Fibroblast of pulmonary artery (primary cell): ENCODE data around the gene KRT17.
"Not testable (repeated sequence)": the region's sequence is repeated elsewhere in the genome, so short reads cannot be mapped to it uniquely, and the experiment has no call there.

Source experiments
- DNase-seq: peaks from one replicate; pipeline ENCODE4 v3.0.0-alpha.2; 2010; ENCODE audit warnings: low read depth
- H3K4me3 ChIP-seq: replicated peaks from 2 replicates; pipeline ENCODE4 v1.5.1; 2011; ENCODE audit warnings: low read depth, mild to moderate bottlenecking, control low read depth, low read length, moderate library complexity
- CTCF ChIP-seq: IDR thresholded peaks from 2 replicates; pipeline ENCODE4 v1.5.1; 2011; ENCODE audit warnings: mild to moderate bottlenecking, control low read depth, low read length, inconsistent platforms; ENCODE audit errors: missing control alignments

Gene KRT17

GRCh38 chr17:41647940-41648410 lies 23.6 kb upstream of the KRT17 start:
- peak; percentile 85 for TF ChIP-seq CTCF
- peak; percentile 65 for DNase-seq

GRCh38 chr17:41647038-41647813 lies 22.9 kb upstream of the KRT17 start:
- no peak for DNase-seq
- no peak for TF ChIP-seq CTCF
- no peak overlapping the region for H3K4me3 ChIP-seq

More at GRCh38 chr17:41647940-41648410, 23.6 kb upstream of the KRT17 start:
- peak overlapping the region; percentile 36 for H3K4me3 ChIP-seq

GRCh38 chr17:41642252-41643156 lies 18.1 kb upstream of the KRT17 start:
- TF ChIP-seq CTCF, result no peak
- H3K4me3 ChIP-seq, result no peak overlapping the region
- DNase-seq, result no peak

DNA sequence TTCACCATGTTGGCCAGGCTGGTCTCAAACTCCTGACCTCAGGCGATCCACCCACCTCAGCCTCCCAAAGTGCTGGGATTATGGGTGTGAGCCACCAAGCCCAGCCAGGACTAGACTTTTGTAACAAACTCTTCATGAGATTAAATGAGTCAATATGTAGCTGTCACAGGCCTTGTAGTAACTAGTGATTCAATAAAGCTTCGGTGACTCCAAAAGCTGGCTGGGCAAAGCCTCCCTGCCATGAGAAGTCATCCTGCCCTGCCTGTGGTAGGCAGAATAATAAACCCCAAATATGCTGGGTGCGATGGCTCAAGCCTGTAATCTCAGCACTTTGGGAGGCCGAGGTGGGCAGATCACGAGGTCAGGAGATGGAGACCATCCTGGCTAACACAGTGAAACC lies 16.2 kb upstream of the KRT17 start:
- not testable (repeated sequence) for H3K4me3 ChIP-seq, DNase-seq

DNA sequence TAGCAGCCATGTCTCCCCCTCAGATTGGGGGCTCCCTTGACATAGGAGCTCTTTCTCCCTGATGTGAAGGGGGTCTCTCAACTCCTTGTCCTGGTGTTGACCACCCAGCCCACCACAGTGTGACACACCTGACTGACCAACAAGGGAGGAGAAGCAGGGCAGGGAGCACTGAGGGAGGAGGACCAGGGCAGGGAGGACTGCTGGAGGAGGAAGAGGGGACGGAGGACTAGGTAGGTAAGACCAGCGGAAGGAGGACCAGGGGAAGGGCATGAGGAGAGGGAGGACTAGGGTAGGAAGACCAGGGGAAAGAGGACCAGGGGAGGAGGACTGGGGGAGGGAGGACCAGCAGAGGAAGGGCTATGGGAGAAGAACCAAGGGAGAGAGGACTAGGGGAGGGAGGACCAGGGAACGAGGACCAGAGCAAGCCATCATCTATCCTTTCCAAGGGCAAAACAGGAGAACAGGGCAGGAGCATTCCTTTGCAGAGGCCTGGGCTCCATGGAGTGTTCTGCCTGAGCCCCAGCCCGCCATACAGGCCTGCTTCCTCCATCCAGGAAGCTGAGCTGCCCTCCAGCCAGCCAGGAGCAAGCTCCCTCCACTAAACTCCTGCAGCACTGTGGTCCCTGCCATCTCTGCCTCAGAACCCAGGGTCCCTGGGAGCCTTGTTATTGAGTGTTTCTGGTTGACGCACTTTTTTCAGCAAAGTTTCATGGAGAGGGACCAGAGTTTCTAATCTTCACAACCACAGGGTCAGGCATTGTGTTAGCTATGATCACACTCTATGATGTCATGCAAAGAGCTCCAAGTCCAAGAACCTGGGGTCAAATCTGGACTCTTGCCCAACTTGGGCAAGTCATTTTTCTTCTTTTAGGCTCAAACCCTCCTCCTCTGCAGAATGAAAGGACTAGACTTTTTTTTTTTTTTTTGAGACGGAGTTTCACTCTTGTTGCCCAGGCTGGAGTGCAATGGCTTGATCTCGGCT lies 15.4 kb upstream of the KRT17 start:
- no peak for TF ChIP-seq CTCF
- peak; percentile 40 for DNase-seq
- H3K4me3 ChIP-seq, result no peak overlapping the region

DNA sequence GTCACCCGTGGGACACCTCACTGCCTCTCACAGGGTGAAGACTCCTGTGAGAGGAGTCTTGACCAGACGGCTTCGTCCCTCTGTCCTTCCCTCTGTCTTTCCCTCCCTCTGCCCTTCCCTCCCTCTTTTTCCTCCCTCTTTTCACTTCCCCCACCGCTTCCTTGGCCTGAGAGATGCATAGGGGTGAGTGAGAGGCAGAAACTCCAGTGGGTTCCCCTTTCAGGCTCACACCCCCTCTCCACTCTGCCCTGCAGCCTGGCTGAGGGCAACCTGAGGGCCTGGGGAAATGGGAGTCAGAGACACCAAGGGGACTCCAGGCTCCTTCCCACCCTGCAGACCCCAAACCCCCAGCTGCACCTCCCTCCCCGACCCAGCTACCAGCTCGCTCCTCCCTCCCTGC lies 14.6 kb upstream of the KRT17 start:
- DNase-seq, result no peak
- H3K4me3 ChIP-seq, result no peak overlapping the region
- no peak for TF ChIP-seq CTCF
